HepG2 (cell line): Measurements from ENCODE around the gene MARCHF4. TPM values are rescaled to one million over a fixed set of nuclear protein-coding genes. Genes with fewer than 3 reads are reported as not detected.

ENCODE experiments used
- BHLHE40 ChIP-seq: IDR thresholded peaks from 2 replicates; pipeline ENCODE4 v1.6.1; 2011; ENCODE audit warnings: low read length, improper control_type of control experiment
- DNMT3B ChIP-seq: conservative IDR thresholded peaks from 2 replicates; pipeline ENCODE4 v1.6.1; 2016; ENCODE audit warnings: missing biosample characterization, control low read depth
- E2F2 ChIP-seq: sonication (generic); formaldehyde crosslinking; IDR thresholded peaks from 2 replicates; pipeline ENCODE4 v1.4.0; 2020; ENCODE audit warnings: missing genetic modification reagents, borderline replicate concordance
- ELF3 ChIP-seq: IDR thresholded peaks from 2 replicates; pipeline ENCODE4 v1.6.1; 2016; ENCODE audit warnings: missing genetic modification reagents, missing compliant biosample characterization
- FOXA1 ChIP-seq, 2 experiments: fragments of 450-650 bp in 1 of 2; sonication (generic) in 1 of 2; formaldehyde crosslinking in 1 of 2; IDR thresholded peaks; 2 replicates each; pipeline versions ENCODE4 v1.4.0 to v1.6.1; 2016 to 2020; ENCODE audit warnings: missing genetic modification reagents in 1 of 2
- HES4 ChIP-seq: sonication (generic); formaldehyde crosslinking; IDR thresholded peaks from 2 replicates; pipeline ENCODE4 v1.9.0; 2021; ENCODE audit warnings: mild to moderate bottlenecking, missing genetic modification reagents, borderline replicate concordance
- HMG20A ChIP-seq: IDR thresholded peaks from 2 replicates; pipeline ENCODE4 v1.6.1; 2016; ENCODE audit warnings: borderline replicate concordance
- ISL2 ChIP-seq: sonication (generic); formaldehyde crosslinking; IDR thresholded peaks from 2 replicates; pipeline ENCODE4 v1.5.0; 2020; ENCODE audit warnings: missing genetic modification reagents
- MED1 ChIP-seq: sonication (generic); formaldehyde crosslinking; IDR thresholded peaks from 2 replicates; pipeline ENCODE4 v1.4.0; 2020; ENCODE audit warnings: missing genetic modification reagents
- MTA1 ChIP-seq: sonication (generic); formaldehyde crosslinking; IDR thresholded peaks from 2 replicates; pipeline ENCODE4 v1.4.0; 2020; ENCODE audit warnings: missing genetic modification reagents, mild to moderate bottlenecking, borderline replicate concordance
- RAD21 ChIP-seq: fragments of 450-650 bp; formaldehyde crosslinking; IDR thresholded peaks from 2 replicates; pipeline ENCODE4 v1.5.0; 2020; ENCODE audit warnings: mild to moderate bottlenecking
- RARG ChIP-seq: sonication (generic); formaldehyde crosslinking; IDR thresholded peaks from 2 replicates; pipeline ENCODE4 v1.4.0; 2020; ENCODE audit warnings: low read depth, mild to moderate bottlenecking, missing genetic modification reagents
- SAFB2 ChIP-seq: sonication (generic); formaldehyde crosslinking; IDR thresholded peaks from 2 replicates; pipeline ENCODE4 v1.5.1; 2020; ENCODE audit warnings: missing genetic modification reagents, low read depth, mild to moderate bottlenecking, borderline replicate concordance
- SALL1 ChIP-seq: sonication (generic); formaldehyde crosslinking; IDR thresholded peaks from 2 replicates; pipeline ENCODE4 v1.8.0; 2022; ENCODE audit warnings: mild to moderate bottlenecking, missing genetic modification reagents
- SALL2 ChIP-seq: sonication (generic); formaldehyde crosslinking; IDR thresholded peaks from 2 replicates; pipeline ENCODE4 v1.8.1; 2023; ENCODE audit warnings: mild to moderate bottlenecking, missing genetic modification reagents, inconsistent platforms
- SIN3A ChIP-seq: IDR thresholded peaks from 2 replicates; pipeline ENCODE4 v1.6.1; 2011; ENCODE audit warnings: low read depth, mild to moderate bottlenecking, control low read depth, low read length, borderline replicate concordance
- SMYD3 ChIP-seq: sonication (generic); formaldehyde crosslinking; IDR thresholded peaks from 2 replicates; pipeline ENCODE4 v1.8.1; 2023; ENCODE audit warnings: mild to moderate bottlenecking, missing genetic modification reagents
- SRF ChIP-seq: IDR thresholded peaks from 2 replicates; pipeline ENCODE4 v1.6.1; 2011; ENCODE audit warnings: mild to moderate bottlenecking, low read depth, low read length, moderate library complexity
- TEAD2 ChIP-seq: sonication (generic); formaldehyde crosslinking; IDR thresholded peaks from 2 replicates; pipeline ENCODE4 v1.9.0; 2021; ENCODE audit warnings: missing genetic modification reagents
- U2AF1 ChIP-seq: fragments of 200-400 bp; formaldehyde crosslinking; optimal IDR thresholded peaks from 2 replicates; pipeline ENCODE3; 2017; ENCODE audit warnings: mild to moderate bottlenecking, low read depth, low read length
- U2AF2 ChIP-seq: fragments of 200-400 bp; formaldehyde crosslinking; IDR thresholded peaks from 2 replicates; pipeline ENCODE4 v1.6.1; 2017; ENCODE audit warnings: low read depth, mild to moderate bottlenecking, low read length
- ZNF331 ChIP-seq: sonication (generic); formaldehyde crosslinking; IDR thresholded peaks from 2 replicates; pipeline ENCODE4 v1.4.0; 2020; ENCODE audit warnings: missing genetic modification reagents
- ZNF460 ChIP-seq: sonication (generic); formaldehyde crosslinking; IDR thresholded peaks from 2 replicates; pipeline ENCODE4 v1.5.1; 2020; ENCODE audit warnings: missing genetic modification reagents, mild to moderate bottlenecking, borderline replicate concordance
- ZNF576 ChIP-seq: sonication (generic); formaldehyde crosslinking; IDR thresholded peaks from 2 replicates; pipeline ENCODE4 v1.4.0; 2020; ENCODE audit warnings: mild to moderate bottlenecking, missing genetic modification reagents
- ZNF614 ChIP-seq: IDR thresholded peaks from 2 replicates; pipeline ENCODE4 v1.6.1; 2018; ENCODE audit warnings: missing biosample characterization, missing genetic modification reagents, inconsistent platforms, borderline replicate concordance
- ZNF619 ChIP-seq: sonication (generic); formaldehyde crosslinking; IDR thresholded peaks from 2 replicates; pipeline ENCODE4 v1.4.0; 2020; ENCODE audit warnings: mild to moderate bottlenecking, missing genetic modification reagents
- ZNF768 ChIP-seq: sonication (generic); formaldehyde crosslinking; IDR thresholded peaks from 2 replicates; pipeline ENCODE4 v1.4.0; 2020; ENCODE audit warnings: missing genetic modification reagents
- polyA plus RNA-seq, 8 experiments: library from polyadenylated mRNA; depleted of rRNA in 3 of 8; stranded (reverse) in 7 of 8; unstranded in 1 of 8; fragments of >200 nt; fragmentation: Illumina TruSeq in 4 of 8; extraction: Trizol in 4 of 8; gene quantifications; 2 replicates each; pipeline versions ENCODE4 v1.2.1 to v1.2.3, GENCODE V29; 2011 to 2016; ENCODE audit warnings: low read depth in 4 of 8, missing spikeins in 1 of 8, mixed read lengths in 1 of 8; ENCODE audit not compliant: insufficient read depth in 1 of 8
- total RNA-seq, 5 experiments: library from RNA; depleted of rRNA; stranded (reverse); fragments of >200 nt; fragmentation: Illumina TruSeq; extraction: Trizol; gene quantifications; 2 replicates each; pipeline ENCODE4 v1.2.3, GENCODE V29; 2016; ENCODE audit warnings: low read depth in 1 of 5
- TF ChIP-seq, protein P1 (sequence below): IDR thresholded peaks from 2 replicates; pipeline ENCODE4 v1.6.1; 2016; ENCODE audit warnings: mild to moderate bottlenecking

Gene MARCHF4
- total and polyA plus RNA-seq, 2 of the 13 experiments (the other 11 are each of a cell fraction or from before 2014, with no cell fraction given) = not detected

DNA sequence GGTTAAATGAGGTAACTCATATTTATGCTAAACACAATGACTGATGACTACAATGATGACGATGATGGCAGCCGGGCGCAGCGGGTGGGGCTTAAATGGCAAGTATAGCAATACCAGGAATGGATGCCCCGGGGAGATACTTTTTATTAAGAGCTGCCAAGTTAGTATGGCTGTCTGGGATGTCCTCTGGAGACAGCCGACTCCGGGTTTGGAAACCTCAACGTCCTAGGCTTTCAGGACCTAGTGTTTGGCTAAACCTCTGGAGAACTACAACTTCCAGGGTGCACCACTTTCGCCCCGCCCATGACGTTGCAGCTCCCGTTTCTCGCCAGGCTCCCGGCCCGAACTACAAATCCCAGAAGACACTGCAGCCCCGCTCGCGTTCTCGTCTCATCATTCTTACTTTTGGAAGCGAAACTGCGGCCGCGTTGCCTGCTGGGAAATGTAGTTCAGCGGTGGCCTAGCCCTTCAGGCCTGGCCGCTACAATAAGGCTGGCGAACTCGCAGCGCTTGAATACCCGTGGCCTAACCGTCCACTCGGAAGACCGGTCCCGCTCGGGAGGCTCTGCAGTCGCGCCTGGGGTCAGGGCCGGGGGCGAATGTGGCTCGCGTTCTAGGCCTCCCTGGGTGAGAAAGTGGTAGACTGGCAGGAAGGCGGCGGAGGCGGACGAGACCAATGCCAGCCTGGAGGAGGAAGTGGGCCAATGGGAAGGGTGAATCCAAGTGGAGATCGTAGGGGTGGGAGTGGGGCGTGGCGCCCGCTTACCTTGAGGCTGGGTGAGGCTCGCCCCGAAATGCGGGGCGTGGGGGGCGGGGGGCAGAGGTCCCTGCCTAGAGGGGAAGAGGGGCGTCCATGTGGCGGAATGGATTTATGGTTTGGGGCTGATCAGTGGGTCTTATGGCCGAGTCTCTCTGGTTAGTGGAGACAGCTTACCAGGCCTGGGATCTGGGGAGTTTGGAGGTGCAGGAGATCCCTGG lies 40.0 kb upstream of the MARCHF4 start, which contains the start of gene SMARCAL1 (continued):
- peak; percentile 96 for TF ChIP-seq BHLHE40
- peak; percentile 68; the same call in 1 of the 2 replicates for TF ChIP-seq RARG (CRISPR knock-in tag)
- peak; percentile 92 for TF ChIP-seq SAFB2 (CRISPR knock-in tag)
- TF ChIP-seq SRF = 0 out of 2 replicates have a peak, but pooled peaks have one; percentile 15
- peak; percentile 57; the same call in 1 of the 2 replicates for TF ChIP-seq TEAD2 (CRISPR knock-in tag)
- no peak for TF ChIP-seq SMYD3 (CRISPR knock-in tag)
- TF ChIP-seq FOXA1 (IDR thresholded peaks at IDR 0.05) = no peak
- TF ChIP-seq FOXA1 (CRISPR knock-in tag; IDR thresholded peaks at IDR 0.05) = peak; percentile 22; the same call in 1 of the 2 replicates
- TF ChIP-seq U2AF2 = 0 out of 2 replicates have a peak, but pooled peaks have one; percentile 26
- no peak for TF ChIP-seq ZNF460
- TF ChIP-seq, protein P1, sequence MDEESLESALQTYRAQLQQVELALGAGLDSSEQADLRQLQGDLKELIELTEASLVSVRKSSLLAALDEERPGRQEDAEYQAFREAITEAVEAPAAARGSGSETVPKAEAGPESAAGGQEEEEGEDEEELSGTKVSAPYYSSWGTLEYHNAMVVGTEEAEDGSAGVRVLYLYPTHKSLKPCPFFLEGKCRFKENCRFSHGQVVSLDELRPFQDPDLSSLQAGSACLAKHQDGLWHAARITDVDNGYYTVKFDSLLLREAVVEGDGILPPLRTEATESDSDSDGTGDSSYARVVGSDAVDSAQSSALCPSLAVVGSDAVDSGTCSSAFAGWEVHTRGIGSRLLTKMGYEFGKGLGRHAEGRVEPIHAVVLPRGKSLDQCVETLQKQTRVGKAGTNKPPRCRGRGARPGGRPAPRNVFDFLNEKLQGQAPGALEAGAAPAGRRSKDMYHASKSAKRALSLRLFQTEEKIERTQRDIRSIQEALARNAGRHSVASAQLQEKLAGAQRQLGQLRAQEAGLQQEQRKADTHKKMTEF (CRISPR knock-in tag) = peak; percentile 96; the same call in 1 of the 2 replicates
- peak; percentile 58; the same call in 1 of the 2 replicates for TF ChIP-seq ISL2
- TF ChIP-seq ZNF619 (CRISPR knock-in tag) = peak; percentile 99; the same call in 1 of the 2 replicates
- peak; percentile 92; the same call in 1 of the 2 replicates for TF ChIP-seq SALL2 (CRISPR knock-in tag)
- TF ChIP-seq ZNF331 = peak; percentile 82
- peak; percentile 67; the same call in 1 of the 2 replicates for TF ChIP-seq ZNF614 (CRISPR knock-in tag)
- 0 out of 2 replicates have a peak, but pooled peaks have one; percentile 9 for TF ChIP-seq ZNF576 (CRISPR knock-in tag)
- TF ChIP-seq DNMT3B (CRISPR knock-in tag) = 0 out of 2 replicates have a peak, but pooled peaks have one; percentile 33
- peak; percentile 94; the same call in 1 of the 2 replicates for TF ChIP-seq E2F2 (CRISPR knock-in tag)
- TF ChIP-seq SIN3A = 0 out of 2 replicates have a peak, but pooled peaks have one; percentile 44
- TF ChIP-seq HES4 (CRISPR knock-in tag) = peak; percentile 87
- peak; percentile 79 for TF ChIP-seq ZNF768
- no peak for TF ChIP-seq U2AF1
- TF ChIP-seq SALL1 = peak; percentile 95
- TF ChIP-seq MED1 (CRISPR knock-in tag) = peak; percentile 47
- no peak; the same call in 1 of the 2 replicates for TF ChIP-seq MTA1 (CRISPR knock-in tag)
- peak; percentile 90 for TF ChIP-seq ELF3 (CRISPR knock-in tag)
- 0 out of 2 replicates have a peak, but pooled peaks have one; percentile 33 for TF ChIP-seq RAD21 (CRISPR knock-in tag)
- TF ChIP-seq HMG20A = no peak
